Measurements from ENCODE around the gene FADS3. TPM values are rescaled to one million over a fixed set of nuclear protein-coding genes. Genes with fewer than 3 reads are reported as not detected.
A peak's percentile ranks its signal among the peaks of the same experiment; 100 is the strongest.

The FADS3 gene
- total RNA-seq, 1 donor from 2014 or later = 117 TPM

- H3K4me1 Mint-ChIP-seq (ENCODE audit: unreplicated experiment) = peaks cover 7% of the 10 kb centered on the region
- H3K27me3 Mint-ChIP-seq (ENCODE audit: unreplicated experiment) = no peaks in the 10 kb centered on the region
- no peak for DNase-seq (ENCODE audit: extremely low spot score, unreplicated experiment)
- TF ChIP-seq, protein P1, sequence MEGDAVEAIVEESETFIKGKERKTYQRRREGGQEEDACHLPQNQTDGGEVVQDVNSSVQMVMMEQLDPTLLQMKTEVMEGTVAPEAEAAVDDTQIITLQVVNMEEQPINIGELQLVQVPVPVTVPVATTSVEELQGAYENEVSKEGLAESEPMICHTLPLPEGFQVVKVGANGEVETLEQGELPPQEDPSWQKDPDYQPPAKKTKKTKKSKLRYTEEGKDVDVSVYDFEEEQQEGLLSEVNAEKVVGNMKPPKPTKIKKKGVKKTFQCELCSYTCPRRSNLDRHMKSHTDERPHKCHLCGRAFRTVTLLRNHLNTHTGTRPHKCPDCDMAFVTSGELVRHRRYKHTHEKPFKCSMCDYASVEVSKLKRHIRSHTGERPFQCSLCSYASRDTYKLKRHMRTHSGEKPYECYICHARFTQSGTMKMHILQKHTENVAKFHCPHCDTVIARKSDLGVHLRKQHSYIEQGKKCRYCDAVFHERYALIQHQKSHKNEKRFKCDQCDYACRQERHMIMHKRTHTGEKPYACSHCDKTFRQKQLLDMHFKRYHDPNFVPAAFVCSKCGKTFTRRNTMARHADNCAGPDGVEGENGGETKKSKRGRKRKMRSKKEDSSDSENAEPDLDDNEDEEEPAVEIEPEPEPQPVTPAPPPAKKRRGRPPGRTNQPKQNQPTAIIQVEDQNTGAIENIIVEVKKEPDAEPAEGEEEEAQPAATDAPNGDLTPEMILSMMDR (IDR thresholded peaks at IDR 0.05) = no peak
- H3K9me3 Mint-ChIP-seq (ENCODE audit: unreplicated experiment) = no peaks in the 10 kb centered on the region
- no peak overlapping the region for H3K4me3 Mint-ChIP-seq (ENCODE audit: unreplicated experiment)
- no peak overlapping the region for H3K27ac Mint-ChIP-seq (ENCODE audit: unreplicated experiment)
- peaks cover 41% of the 10 kb centered on the region for H3K36me3 Mint-ChIP-seq (ENCODE audit: unreplicated experiment)
These were observed 12.5 kb upstream of the FADS3 start for GRCh38 chr11:61903845-61904244.

DNA sequence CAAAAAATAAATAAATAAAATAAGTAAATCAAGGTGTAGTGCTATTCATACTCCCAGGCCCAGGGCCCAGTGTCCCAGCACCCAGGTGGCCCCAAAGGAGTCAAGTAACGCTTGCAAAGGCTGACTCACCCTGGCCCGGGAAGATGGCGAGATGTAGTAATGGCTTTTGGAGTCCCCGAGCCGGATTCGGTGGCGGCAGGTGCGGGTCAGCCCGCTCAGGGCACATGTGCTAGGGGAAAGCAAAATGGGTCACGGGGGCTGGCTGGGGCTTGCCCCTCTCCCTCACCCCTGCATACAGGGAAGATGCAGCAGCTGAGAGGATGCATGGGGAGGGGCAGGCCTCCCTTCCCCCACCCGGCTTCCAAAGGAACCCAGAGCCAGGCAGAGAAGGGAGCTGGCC, 11.0 kb upstream of the FADS3 start:
- H3K36me3 Mint-ChIP-seq (ENCODE audit: unreplicated experiment) = peaks cover 38% of the 10 kb centered on the region
- peaks cover 10% of the 10 kb centered on the region for H3K4me1 Mint-ChIP-seq (ENCODE audit: unreplicated experiment)
- no peaks in the 10 kb centered on the region for H3K9me3 Mint-ChIP-seq (ENCODE audit: unreplicated experiment)
- H3K27ac Mint-ChIP-seq (ENCODE audit: unreplicated experiment) = no peak overlapping the region
- TF ChIP-seq, protein P1 (IDR thresholded peaks at IDR 0.05) = no peak
- no peak for DNase-seq (ENCODE audit: extremely low spot score, unreplicated experiment)
- no peak overlapping the region for H3K4me3 Mint-ChIP-seq (ENCODE audit: unreplicated experiment)
- no peaks in the 10 kb centered on the region for H3K27me3 Mint-ChIP-seq (ENCODE audit: unreplicated experiment)

DNA sequence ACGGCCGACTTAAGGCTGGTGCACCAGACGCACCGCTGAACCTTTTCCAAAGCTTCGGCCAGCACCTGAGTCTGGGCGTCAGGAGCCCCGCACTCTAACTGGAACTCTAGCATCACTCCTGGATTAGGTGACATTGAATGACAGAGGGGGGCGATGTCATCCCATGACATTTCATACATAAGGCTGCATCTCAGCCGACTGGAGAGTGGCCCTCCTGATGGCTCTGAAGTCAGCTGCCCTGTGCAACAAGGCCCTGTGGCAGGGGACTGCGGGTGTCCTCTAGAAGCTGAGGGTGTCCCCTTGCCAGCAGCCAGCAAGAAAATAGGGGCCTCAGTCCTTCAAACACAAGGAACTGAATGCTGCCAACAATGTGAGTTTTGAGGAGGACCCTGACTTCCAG, 10.1 kb upstream of the FADS3 start:
- H3K27ac Mint-ChIP-seq (ENCODE audit: unreplicated experiment) = no peak overlapping the region
- H3K9me3 Mint-ChIP-seq (ENCODE audit: unreplicated experiment) = no peaks in the 10 kb centered on the region
- no peaks in the 10 kb centered on the region for H3K27me3 Mint-ChIP-seq (ENCODE audit: unreplicated experiment)
- no peak overlapping the region for H3K4me3 Mint-ChIP-seq (ENCODE audit: unreplicated experiment)
- H3K4me1 Mint-ChIP-seq (ENCODE audit: unreplicated experiment) = peaks cover 10% of the 10 kb centered on the region
- peaks cover 40% of the 10 kb centered on the region for H3K36me3 Mint-ChIP-seq (ENCODE audit: unreplicated experiment)
- TF ChIP-seq, protein P1 (IDR thresholded peaks at IDR 0.05) = no peak
- DNase-seq (ENCODE audit: extremely low spot score, unreplicated experiment) = no peak

GRCh38 chr11:61900251-61900650, 8.9 kb upstream of the FADS3 start:
- no peak for DNase-seq (ENCODE audit: extremely low spot score, unreplicated experiment)
- H3K4me3 Mint-ChIP-seq (ENCODE audit: unreplicated experiment) = no peak overlapping the region
- peaks cover 39% of the 10 kb centered on the region for H3K36me3 Mint-ChIP-seq (ENCODE audit: unreplicated experiment)
- TF ChIP-seq, protein P1 (IDR thresholded peaks at IDR 0.05) = no peak
- H3K9me3 Mint-ChIP-seq (ENCODE audit: unreplicated experiment) = no peaks in the 10 kb centered on the region
- H3K27me3 Mint-ChIP-seq (ENCODE audit: unreplicated experiment) = no peaks in the 10 kb centered on the region
- H3K4me1 Mint-ChIP-seq (ENCODE audit: unreplicated experiment) = peaks cover 10% of the 10 kb centered on the region
- no peak overlapping the region for H3K27ac Mint-ChIP-seq (ENCODE audit: unreplicated experiment)

DNA sequence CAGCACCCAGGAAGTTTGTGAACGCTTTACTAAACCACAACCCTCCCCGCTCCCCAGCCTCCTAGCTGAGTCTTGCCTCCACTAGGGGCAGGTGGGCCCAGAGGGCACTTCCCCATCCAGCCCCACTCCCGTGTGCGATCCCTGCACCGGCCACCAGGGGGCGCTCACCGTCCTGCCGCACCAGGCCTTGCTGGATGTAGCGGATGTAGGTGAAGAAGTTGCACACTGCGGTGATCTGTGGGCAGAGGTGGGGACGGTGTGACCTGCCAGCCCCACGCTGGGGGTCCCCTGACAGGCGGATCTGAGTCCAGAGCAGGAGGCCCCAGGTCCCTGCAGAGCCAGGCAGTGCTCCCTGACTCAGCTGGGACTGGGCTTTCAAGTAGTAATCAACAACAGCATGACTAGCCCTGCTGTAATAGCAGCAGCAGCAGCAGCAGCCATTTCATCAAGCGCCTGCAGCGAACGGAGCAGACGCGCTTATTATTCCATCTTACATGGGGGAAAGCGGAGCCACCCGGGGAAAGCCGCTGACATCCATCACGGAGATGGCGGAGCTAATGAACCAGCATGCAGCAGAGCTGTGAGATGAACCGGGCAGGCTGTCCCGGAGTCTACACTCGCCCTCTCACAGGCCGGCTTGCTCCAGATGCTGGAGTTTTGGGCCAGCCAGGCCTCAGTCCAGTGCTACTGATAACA, 7.9 kb upstream of the FADS3 start:
- TF ChIP-seq, protein P1 (IDR thresholded peaks at IDR 0.05) = peak; percentile 99
- Mint-ChIP-seq H3K9me3 (ENCODE audit: unreplicated experiment) (no peaks in the 10 kb centered on the region), H3K27ac (ENCODE audit: unreplicated experiment) (no peak overlapping the region), H3K27me3 (ENCODE audit: unreplicated experiment) (no peaks in the 10 kb centered on the region), H3K4me3 (ENCODE audit: unreplicated experiment) (no peak overlapping the region), H3K36me3 (ENCODE audit: unreplicated experiment) (peaks cover 37% of the 10 kb centered on the region), H3K4me1 (ENCODE audit: unreplicated experiment) (peaks cover 12% of the 10 kb centered on the region)
- peak; percentile 94 for DNase-seq (ENCODE audit: extremely low spot score, unreplicated experiment)
